Measurements from ENCODE around the gene STOM. TPM values are rescaled to one million over a fixed set of nuclear protein-coding genes. Genes with fewer than 3 reads are reported as not detected.

STOM gene
- total RNA-seq, 3 donors from 2014 or later (not counting 1 experiment from before 2014, with no cell fraction given): 185 to 241 (median 189) TPM

DNA sequence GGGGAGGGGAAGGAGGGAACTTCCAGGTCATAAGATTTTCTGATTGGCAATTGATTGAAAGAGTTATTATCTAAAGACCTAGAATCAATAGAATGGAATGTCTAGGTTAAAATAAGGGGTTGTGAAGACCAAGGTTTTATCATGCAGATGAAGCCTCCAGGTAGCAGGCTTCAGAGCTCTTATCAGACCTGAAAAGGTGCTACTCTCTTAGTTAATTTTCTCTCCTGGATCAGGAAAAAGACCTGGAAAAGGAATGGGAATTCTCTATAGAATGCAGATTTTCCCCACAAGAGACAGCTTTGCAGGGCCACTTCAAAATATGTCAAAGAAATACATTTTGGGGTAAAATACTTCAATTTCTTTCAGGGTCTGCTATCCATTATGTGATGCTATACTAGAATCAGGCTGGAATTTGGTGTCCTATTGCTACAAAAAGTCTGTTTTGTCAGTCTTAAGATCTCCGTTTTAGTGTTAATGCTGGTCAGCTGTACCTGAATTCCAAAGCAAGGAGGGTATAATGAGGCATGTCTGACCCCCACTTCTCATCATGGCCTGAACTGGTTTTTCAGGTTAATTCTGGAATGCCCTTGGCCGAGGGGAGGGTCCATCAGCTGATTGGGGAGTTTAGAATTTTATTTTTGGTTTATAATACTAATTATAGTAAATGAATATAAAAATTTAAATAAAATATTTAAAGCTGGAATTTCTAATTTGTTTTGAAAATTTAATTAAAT is 16.6 kb upstream of the STOM start:
- Histone ChIP-seq H3K9me3 (ENCODE audit: control insufficient read depth, insufficient read depth, low read length) (no peaks in the 10 kb centered on the region), H3K4me1 (ENCODE audit: control insufficient read depth, insufficient read depth, low read length) (no peaks in the 10 kb centered on the region), H3K4me3 (ENCODE audit: low read length) (no peak overlapping the region), H3K27ac (ENCODE audit: low read length) (no peak overlapping the region), H3K36me3 (ENCODE audit: control insufficient read depth, insufficient read depth, low read length) (no peaks in the 10 kb centered on the region), H3K27me3 (ENCODE audit: control insufficient read depth, insufficient read depth, low read length) (no peaks in the 10 kb centered on the region)
- 82% methylated on average over 1 of the region's 2 CpGs for WGBS (ENCODE audit: insufficient coverage)
- Mint-ChIP-seq H3K36me3 (no peaks in the 10 kb centered on the region), H3K9me3 (no peaks in the 10 kb centered on the region), H3K27ac (no peak overlapping the region), H3K4me1 (no peaks in the 10 kb centered on the region), H3K27me3 (ENCODE audit: low read depth in 2 of 2) (peaks cover 0 to 3% of the 10 kb centered on the region in 2 donors), H3K4me3 (no peak overlapping the region)
- intact Hi-C loops (cut with micrococcal nuclease): no loop called here
- TF ChIP-seq, protein P1, sequence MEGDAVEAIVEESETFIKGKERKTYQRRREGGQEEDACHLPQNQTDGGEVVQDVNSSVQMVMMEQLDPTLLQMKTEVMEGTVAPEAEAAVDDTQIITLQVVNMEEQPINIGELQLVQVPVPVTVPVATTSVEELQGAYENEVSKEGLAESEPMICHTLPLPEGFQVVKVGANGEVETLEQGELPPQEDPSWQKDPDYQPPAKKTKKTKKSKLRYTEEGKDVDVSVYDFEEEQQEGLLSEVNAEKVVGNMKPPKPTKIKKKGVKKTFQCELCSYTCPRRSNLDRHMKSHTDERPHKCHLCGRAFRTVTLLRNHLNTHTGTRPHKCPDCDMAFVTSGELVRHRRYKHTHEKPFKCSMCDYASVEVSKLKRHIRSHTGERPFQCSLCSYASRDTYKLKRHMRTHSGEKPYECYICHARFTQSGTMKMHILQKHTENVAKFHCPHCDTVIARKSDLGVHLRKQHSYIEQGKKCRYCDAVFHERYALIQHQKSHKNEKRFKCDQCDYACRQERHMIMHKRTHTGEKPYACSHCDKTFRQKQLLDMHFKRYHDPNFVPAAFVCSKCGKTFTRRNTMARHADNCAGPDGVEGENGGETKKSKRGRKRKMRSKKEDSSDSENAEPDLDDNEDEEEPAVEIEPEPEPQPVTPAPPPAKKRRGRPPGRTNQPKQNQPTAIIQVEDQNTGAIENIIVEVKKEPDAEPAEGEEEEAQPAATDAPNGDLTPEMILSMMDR (IDR thresholded peaks at IDR 0.05): no peak
- no peak for ATAC-seq
- no peak for DNase-seq

DNA sequence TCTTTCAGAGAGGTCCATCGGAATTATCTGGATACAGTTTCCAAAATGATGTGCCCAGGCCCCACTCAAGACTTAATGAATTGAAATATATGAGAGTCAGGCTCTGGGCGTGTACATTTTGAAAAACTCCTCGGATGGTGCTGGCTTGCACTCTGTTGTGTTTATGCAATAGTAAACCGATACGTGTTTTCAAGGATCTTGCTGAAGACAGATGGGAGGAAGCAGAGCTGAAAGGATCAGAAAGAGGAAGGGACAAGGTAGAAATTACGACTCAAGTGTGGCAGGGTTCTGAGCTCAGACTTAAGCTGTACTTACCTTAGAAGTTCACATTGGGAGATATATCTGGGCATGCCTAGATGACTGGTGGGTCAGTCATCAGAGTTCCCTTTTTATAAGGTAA is 13.7 kb upstream of the STOM start:
- Histone ChIP-seq H3K27me3 (ENCODE audit: control insufficient read depth, insufficient read depth, low read length) (no peaks in the 10 kb centered on the region), H3K4me3 (ENCODE audit: low read length) (no peak overlapping the region), H3K27ac (ENCODE audit: low read length) (no peak overlapping the region), H3K4me1 (ENCODE audit: control insufficient read depth, insufficient read depth, low read length) (no peaks in the 10 kb centered on the region), H3K36me3 (ENCODE audit: control insufficient read depth, insufficient read depth, low read length) (no peaks in the 10 kb centered on the region), H3K9me3 (ENCODE audit: control insufficient read depth, insufficient read depth, low read length) (no peaks in the 10 kb centered on the region)
- no peak overlapping the region for H3K27ac Mint-ChIP-seq
- ATAC-seq: no peak
- TF ChIP-seq, protein P1 (IDR thresholded peaks at IDR 0.05): no peak
- no peaks in the 10 kb centered on the region for H3K9me3 Mint-ChIP-seq
- H3K27me3 Mint-ChIP-seq (ENCODE audit: low read depth in 2 of 2): peaks cover 0 to 3% of the 10 kb centered on the region in 2 donors
- H3K4me3 Mint-ChIP-seq: no peak overlapping the region
- intact Hi-C loops (cut with micrococcal nuclease): no loop called here
- DNase-seq: no peak
- WGBS (ENCODE audit: insufficient coverage): 66% methylated on average over 6 of the region's 6 CpGs
- H3K36me3 Mint-ChIP-seq: no peaks in the 10 kb centered on the region
- peaks cover 0 to 5% of the 10 kb centered on the region in 2 donors for H3K4me1 Mint-ChIP-seq

DNA sequence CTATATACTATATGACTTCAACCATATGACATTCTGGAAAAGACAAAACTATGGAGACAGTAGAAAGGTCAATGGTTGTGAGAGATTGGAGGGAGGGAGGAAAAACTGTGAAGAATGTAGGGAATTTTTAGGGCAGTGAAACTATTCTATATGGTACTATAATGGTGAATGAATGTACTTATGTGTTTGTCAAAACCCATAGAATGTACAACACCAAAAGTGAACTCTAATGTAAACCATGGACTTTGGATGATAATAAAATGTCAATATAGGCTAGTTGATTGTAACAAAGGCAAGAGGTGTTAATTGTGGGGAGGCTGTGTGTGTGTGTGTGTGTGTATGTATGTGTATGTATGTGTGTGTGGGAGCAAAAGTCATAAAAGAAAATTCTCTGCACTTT is 10.8 kb upstream of the STOM start:
- no peaks in the 10 kb centered on the region for H3K9me3 Mint-ChIP-seq
- Histone ChIP-seq H3K27ac (ENCODE audit: low read length) (no peak overlapping the region), H3K4me1 (ENCODE audit: control insufficient read depth, insufficient read depth, low read length) (no peaks in the 10 kb centered on the region), H3K36me3 (ENCODE audit: control insufficient read depth, insufficient read depth, low read length) (no peaks in the 10 kb centered on the region), H3K9me3 (ENCODE audit: control insufficient read depth, insufficient read depth, low read length) (no peaks in the 10 kb centered on the region), H3K27me3 (ENCODE audit: control insufficient read depth, insufficient read depth, low read length) (no peaks in the 10 kb centered on the region), H3K4me3 (ENCODE audit: low read length) (no peak overlapping the region)
- H3K4me3 Mint-ChIP-seq: no peak overlapping the region
- TF ChIP-seq, protein P1 (IDR thresholded peaks at IDR 0.05): no peak
- intact Hi-C loops (cut with micrococcal nuclease): no loop called here
- H3K27me3 Mint-ChIP-seq (ENCODE audit: low read depth in 2 of 2): peaks cover 0 to 3% of the 10 kb centered on the region in 2 donors
- no peaks in the 10 kb centered on the region for H3K36me3 Mint-ChIP-seq
- no peak for ATAC-seq
- no peak overlapping the region for H3K27ac Mint-ChIP-seq
- H3K4me1 Mint-ChIP-seq: peaks cover 0 to 5% of the 10 kb centered on the region in 2 donors
- DNase-seq: no peak

Measured in natural killer cell (primary cell).